CD4-positive, CD25-positive, alpha-beta regulatory T cell (primary cell): ENCODE measurements around the gene HNF1A. TPM values are rescaled to one million over a fixed set of nuclear protein-coding genes. Genes with fewer than 3 reads are reported as not detected.

Source experiments
- ATAC-seq, 2 donors: fragments of 150-1000 bp; cut with Tn5 transposase; one replicate each; pipeline ENCODE4 v1.10.0; 2021; ENCODE audit warnings: low read depth in 2 of 2, moderate number of reproducible peaks in 2 of 2, moderate library complexity in 1 of 2
- DNase-seq, 3 donors: peaks; one replicate each; pipeline versions ENCODE4 v3.0.0 to v3.0.0-alpha.2; 2012 to 2022; ENCODE audit warnings: mixed read lengths in 1 of 3
- H3K27ac ChIP-seq: one replicate; pipeline ENCODE4 v1.7.0; 2013; ENCODE audit warnings: mild to moderate bottlenecking, low read length; ENCODE audit not compliant: insufficient read depth, poor library complexity, severe bottlenecking
- H3K27me3 ChIP-seq: one replicate; pipeline ENCODE4 v1.7.0; 2013; ENCODE audit warnings: low read length; ENCODE audit not compliant: control insufficient read depth, insufficient read depth
- H3K36me3 ChIP-seq: one replicate; pipeline ENCODE4 v1.7.0; 2013; ENCODE audit warnings: mild to moderate bottlenecking, low read length, moderate library complexity; ENCODE audit not compliant: control insufficient read depth, insufficient read depth
- H3K4me1 ChIP-seq: 2 replicates; pipeline ENCODE4 v1.7.0; 2013; ENCODE audit warnings: mild to moderate bottlenecking, low read length; ENCODE audit not compliant: insufficient read depth, control insufficient read depth, poor library complexity, severe bottlenecking
- H3K4me3 ChIP-seq: one replicate; pipeline ENCODE4 v1.7.0; 2013; ENCODE audit warnings: low read depth, mild to moderate bottlenecking, low read length, moderate library complexity
- H3K9me3 ChIP-seq, 2 experiments: 1 replicate in 1 of 2; 2 replicates in 1 of 2; pipeline ENCODE4 v1.7.0; 2013; ENCODE audit warnings: low read length in 2 of 2, mild to moderate bottlenecking in 1 of 2, moderate library complexity in 1 of 2; ENCODE audit not compliant: control insufficient read depth in 2 of 2
- H3K27ac Mint-ChIP-seq, 3 donors: one replicate each; pipeline ENCODE4 v1.8.0; 2020 to 2022; ENCODE audit warnings: mild to moderate bottlenecking in 3 of 3, mixed read lengths in 3 of 3, moderate library complexity in 2 of 3
- H3K27me3 Mint-ChIP-seq: one replicate; pipeline ENCODE4 v1.8.0; 2022; ENCODE audit warnings: mild to moderate bottlenecking, mixed read lengths
- H3K36me3 Mint-ChIP-seq: one replicate; pipeline ENCODE4 v1.8.0; 2020; ENCODE audit warnings: mixed read lengths
- H3K4me1 Mint-ChIP-seq, 4 donors: one replicate each; pipeline ENCODE4 v1.8.0; 2020 to 2022; ENCODE audit warnings: mixed read lengths in 4 of 4, mild to moderate bottlenecking in 1 of 4
- H3K4me3 Mint-ChIP-seq, 4 donors: one replicate each; pipeline ENCODE4 v1.8.0; 2020 to 2022; ENCODE audit warnings: mild to moderate bottlenecking in 4 of 4, mixed read lengths in 4 of 4, moderate library complexity in 3 of 4
- H3K9me3 Mint-ChIP-seq, 7 donors: one replicate each; pipeline ENCODE4 v1.8.0; 2020 to 2022; ENCODE audit warnings: mixed read lengths in 7 of 7, mild to moderate bottlenecking in 3 of 7, moderate library complexity in 2 of 7
- polyA plus RNA-seq, 4 donors: library from polyadenylated mRNA; unstranded; fragments of 300-500 nt; fragmentation: Illumina TruSeq; gene quantifications; one replicate each; pipeline ENCODE4 v1.2.3, GENCODE V29; 2021
- total RNA-seq: library from RNA; stranded (reverse); gene quantifications from one replicate; pipeline ENCODE4 v1.2.3, GENCODE V29; 2022

The HNF1A gene
- total and polyA plus RNA-seq, 5 donors from 2014 or later = not detected

DNA sequence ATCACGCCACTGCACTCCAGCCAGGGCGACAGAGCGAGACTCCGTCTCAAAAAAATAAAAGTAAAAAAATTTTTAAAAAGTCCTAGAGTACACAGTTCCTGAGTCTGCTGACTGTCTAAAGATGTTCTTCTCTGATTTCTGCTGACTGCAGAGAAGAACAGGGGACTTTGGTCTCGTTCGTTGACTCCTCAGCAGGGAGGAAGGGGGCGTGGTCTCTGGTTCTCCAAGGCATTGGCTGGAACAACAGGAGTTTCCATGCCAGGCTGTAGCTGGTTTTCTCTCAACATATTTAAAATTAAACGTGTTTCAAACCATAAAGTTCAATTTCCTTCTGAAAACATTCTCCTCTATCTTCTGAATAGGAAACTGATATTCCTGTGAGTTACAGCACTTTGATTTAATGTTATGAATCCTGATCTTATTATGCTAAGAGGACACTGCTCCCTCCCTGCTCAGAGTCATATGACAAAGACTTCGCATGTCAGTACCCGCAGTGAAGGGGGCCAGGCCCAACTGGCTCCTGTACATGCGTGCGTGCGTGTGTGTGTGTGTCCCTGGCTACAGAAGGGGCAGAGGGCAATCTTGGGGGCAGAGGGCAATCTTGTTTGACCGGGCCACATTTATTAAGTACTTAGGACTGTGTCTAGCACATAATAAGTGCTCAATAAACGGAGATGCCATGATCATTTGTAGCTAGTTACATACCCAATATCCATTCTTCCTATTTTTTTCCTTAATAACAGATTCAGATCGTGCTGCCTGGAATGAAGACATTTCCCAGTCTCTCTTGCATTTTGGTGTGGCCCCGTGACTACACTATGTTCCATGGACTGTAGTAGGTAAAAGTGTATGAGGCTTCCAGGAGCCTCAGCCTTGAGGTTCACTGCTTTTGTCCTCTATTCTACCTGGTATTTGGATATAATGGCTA is 16.5 kb upstream of the HNF1A start:
- H3K27ac ChIP-seq = no peak overlapping the region
- no peak overlapping the region for H3K4me3 ChIP-seq
- Mint-ChIP-seq H3K27me3 (peaks cover 4% of the 10 kb centered on the region), H3K36me3 (no peaks in the 10 kb centered on the region), H3K27ac (no peak overlapping the region), H3K4me3 (no peak overlapping the region), H3K9me3 (no peaks in the 10 kb centered on the region), H3K4me1 (peaks cover 0 to 12% (median 5%) of the 10 kb centered on the region in 4 donors)
- DNase-seq (no peak), ATAC-seq (no peak)
- H3K27me3 ChIP-seq = no peaks in the 10 kb centered on the region
- H3K9me3 ChIP-seq = no peaks in the 10 kb centered on the region
- no peaks in the 10 kb centered on the region for H3K36me3 ChIP-seq
- H3K4me1 ChIP-seq = peaks cover 6% of the 10 kb centered on the region

DNA sequence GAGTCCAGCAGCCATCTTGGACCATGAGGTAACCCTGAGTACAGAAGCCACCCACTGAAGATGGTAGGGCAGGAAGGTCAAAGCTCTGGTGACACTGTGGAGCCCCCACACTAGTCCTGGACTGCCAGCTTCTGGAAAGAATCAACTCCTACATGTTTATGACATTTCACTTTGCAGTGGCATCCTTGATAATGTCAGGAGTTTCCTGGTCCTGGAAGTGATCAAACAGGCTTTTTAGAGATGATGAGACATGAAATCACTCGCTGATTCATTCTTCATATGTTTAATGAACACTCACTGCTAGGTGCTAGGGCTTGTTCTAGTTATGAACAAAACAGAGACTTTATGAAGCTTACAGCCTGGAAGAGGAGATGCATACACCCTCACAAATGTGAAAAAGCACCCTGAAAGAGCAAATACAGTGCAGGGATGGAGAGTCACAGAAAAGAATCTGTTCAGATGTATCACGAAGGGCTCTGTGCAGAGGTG is 15.8 kb upstream of the HNF1A start:
- Mint-ChIP-seq H3K4me3 (no peak overlapping the region), H3K9me3 (no peaks in the 10 kb centered on the region), H3K4me1 (peaks cover 0 to 12% (median 5%) of the 10 kb centered on the region in 4 donors), H3K27ac (no peak overlapping the region), H3K36me3 (no peaks in the 10 kb centered on the region), H3K27me3 (peaks cover 9% of the 10 kb centered on the region)
- H3K4me1 ChIP-seq = peaks cover 6% of the 10 kb centered on the region
- H3K27ac ChIP-seq = no peak overlapping the region
- ATAC-seq (no peak), DNase-seq (no peak)
- H3K9me3 ChIP-seq = no peaks in the 10 kb centered on the region
- H3K36me3 ChIP-seq = no peaks in the 10 kb centered on the region
- H3K4me3 ChIP-seq = no peak overlapping the region
- H3K27me3 ChIP-seq = no peaks in the 10 kb centered on the region

DNA sequence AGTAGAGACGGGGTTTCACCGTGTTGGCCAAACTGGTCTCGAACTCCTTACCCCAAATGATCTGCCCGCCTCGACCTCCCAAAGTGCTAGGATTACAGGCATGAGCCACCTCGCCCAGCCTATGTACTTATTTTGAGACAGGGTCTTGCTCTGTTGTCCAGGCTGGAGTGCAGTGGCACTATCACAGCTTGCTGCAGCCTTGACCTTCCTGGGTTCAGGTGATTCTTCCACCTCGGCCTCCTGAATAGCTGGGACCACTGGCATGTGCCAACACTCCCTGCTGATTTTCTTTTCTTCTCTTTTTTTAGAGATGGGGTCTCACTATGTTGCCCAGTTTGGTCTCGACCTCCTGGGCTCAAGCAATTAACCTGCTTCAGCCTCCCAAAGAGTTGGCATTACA is 14.0 kb upstream of the HNF1A start:
- ATAC-seq (no peak), DNase-seq (no peak)
- H3K4me1 Mint-ChIP-seq = peaks cover 0 to 8% (median 5%) of the 10 kb centered on the region in 4 donors
- no peaks in the 10 kb centered on the region for H3K36me3 ChIP-seq
- no peak overlapping the region for H3K27ac ChIP-seq
- H3K4me3 Mint-ChIP-seq = no peak overlapping the region
- H3K27me3 Mint-ChIP-seq = peaks cover 15% of the 10 kb centered on the region
- no peak overlapping the region for H3K27ac Mint-ChIP-seq
- no peaks in the 10 kb centered on the region for H3K36me3 Mint-ChIP-seq
- H3K4me1 ChIP-seq = peaks cover 6% of the 10 kb centered on the region
- no peaks in the 10 kb centered on the region for H3K9me3 Mint-ChIP-seq
- H3K4me3 ChIP-seq = no peak overlapping the region
- no peaks in the 10 kb centered on the region for H3K27me3 ChIP-seq
- no peaks in the 10 kb centered on the region for H3K9me3 ChIP-seq

DNA sequence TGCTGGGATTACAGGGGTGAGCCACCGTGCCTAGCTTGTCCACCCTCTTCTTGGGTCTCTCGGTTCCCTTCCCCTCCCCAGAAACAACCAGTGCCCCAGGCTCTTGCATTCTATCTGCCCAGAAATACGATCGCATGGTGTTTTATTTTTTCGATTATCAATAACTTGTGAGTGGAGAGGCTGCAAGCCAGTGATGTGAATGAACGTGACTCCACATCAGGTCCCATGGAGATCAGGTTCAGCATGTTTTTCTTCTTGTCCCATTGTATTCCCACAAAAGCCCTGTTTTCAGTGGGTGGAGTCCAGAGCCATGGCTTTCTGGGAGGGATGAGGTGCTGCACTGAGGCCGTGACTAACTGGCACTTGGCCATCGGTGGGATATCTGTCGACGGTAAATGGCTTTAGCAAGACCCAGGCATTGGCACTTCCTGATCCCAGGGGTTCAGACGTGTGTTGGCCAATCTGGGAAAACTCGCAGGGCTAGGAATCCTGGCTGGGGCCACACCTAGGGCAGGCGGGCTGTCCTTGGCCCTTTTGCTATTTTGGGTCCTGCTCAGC is 12.7 kb upstream of the HNF1A start:
- Mint-ChIP-seq H3K36me3 (no peaks in the 10 kb centered on the region), H3K27me3 (peaks cover 17% of the 10 kb centered on the region), H3K9me3 (no peaks in the 10 kb centered on the region), H3K4me3 (no peak overlapping the region), H3K27ac (no peak overlapping the region), H3K4me1 (no peaks in the 10 kb centered on the region)
- no peaks in the 10 kb centered on the region for H3K27me3 ChIP-seq
- no peaks in the 10 kb centered on the region for H3K9me3 ChIP-seq
- no peaks in the 10 kb centered on the region for H3K36me3 ChIP-seq
- no peak overlapping the region for H3K4me3 ChIP-seq
- no peaks in the 10 kb centered on the region for H3K4me1 ChIP-seq
- H3K27ac ChIP-seq = no peak overlapping the region
- ATAC-seq (no peak), DNase-seq (no peak)

DNA sequence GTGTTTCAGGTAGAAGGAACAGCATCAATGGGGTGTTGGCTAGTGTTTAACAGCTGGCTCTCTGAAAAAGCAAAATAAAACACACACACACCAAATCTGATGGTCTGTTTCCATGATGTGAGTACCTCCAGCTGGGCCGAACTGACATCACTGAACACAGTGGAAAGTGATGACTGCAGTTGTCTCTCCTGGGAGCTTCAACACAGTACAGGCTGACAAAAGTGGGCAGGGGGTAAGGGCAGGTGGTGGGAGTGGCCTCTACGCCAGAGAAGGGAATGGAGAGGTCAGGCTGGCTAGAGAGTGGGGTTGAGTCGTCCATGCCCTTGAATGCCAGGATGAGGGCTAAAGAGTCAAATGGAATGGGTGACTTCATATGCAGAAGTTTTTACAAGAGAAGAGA is 8.0 kb upstream of the HNF1A start:
- Mint-ChIP-seq H3K27ac (no peak overlapping the region), H3K36me3 (no peaks in the 10 kb centered on the region), H3K27me3 (peaks cover 24% of the 10 kb centered on the region), H3K9me3 (no peaks in the 10 kb centered on the region), H3K4me1 (peaks cover 0 to 9% (median 2%) of the 10 kb centered on the region in 4 donors), H3K4me3 (no peak overlapping the region)
- Histone ChIP-seq H3K27ac (no peak overlapping the region), H3K4me1 (no peaks in the 10 kb centered on the region), H3K36me3 (no peaks in the 10 kb centered on the region), H3K27me3 (no peaks in the 10 kb centered on the region), H3K9me3 (no peaks in the 10 kb centered on the region), H3K4me3 (no peak overlapping the region)
- ATAC-seq = no peak
- DNase-seq = no peak

DNA sequence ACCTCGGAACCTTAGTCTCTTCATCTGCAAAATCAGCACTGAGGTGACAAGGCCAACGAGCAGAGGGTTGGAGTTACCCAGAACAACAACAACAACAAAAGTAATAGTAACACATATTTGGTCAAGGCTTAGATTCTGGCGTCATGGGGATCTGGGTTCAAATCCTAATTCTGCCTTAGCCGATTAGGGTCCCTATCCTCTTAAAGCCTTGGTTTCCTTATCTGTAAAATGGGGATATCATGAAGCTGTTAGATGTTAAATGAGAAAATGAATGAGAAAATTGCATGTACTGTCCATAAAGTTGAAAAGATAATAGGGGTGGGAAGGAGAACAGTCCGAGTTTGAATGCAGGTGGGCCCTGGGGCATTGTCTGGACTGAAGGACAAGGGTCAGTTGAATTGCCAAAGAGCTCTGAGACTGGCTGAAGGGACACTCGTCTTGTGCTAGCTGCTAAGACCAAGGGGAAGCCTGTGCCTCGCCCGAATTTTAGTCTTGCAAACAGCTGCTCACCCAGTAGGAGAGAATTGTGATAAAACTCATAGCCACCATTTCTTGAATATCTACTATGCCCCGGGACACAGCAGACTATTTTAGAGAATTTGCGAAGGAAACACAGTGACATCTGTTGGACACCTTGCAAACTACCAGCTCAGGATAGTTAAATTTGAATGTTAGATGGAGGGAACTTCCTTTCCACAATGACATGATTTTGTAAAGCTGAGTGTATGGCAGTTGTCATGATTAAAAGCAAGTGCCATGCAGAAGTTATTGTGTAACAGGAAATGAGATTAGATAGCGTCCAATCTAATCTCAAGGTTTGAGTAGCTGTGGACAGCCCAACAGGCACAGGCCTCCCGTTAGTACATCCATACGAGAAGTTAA is 6.8 kb upstream of the HNF1A start:
- Histone ChIP-seq H3K27me3 (no peaks in the 10 kb centered on the region), H3K36me3 (no peaks in the 10 kb centered on the region), H3K4me1 (no peaks in the 10 kb centered on the region), H3K4me3 (no peak overlapping the region), H3K9me3 (no peaks in the 10 kb centered on the region), H3K27ac (no peak overlapping the region)
- peaks cover 24% of the 10 kb centered on the region for H3K27me3 Mint-ChIP-seq
- H3K4me3 Mint-ChIP-seq = no peak overlapping the region
- ATAC-seq (peak; percentile 70 to 79), DNase-seq (peak in 2 of 3 donors; percentile 57 to 69)
- peaks cover 0 to 9% (median 2%) of the 10 kb centered on the region in 4 donors for H3K4me1 Mint-ChIP-seq
- H3K36me3 Mint-ChIP-seq = no peaks in the 10 kb centered on the region
- no peaks in the 10 kb centered on the region for H3K9me3 Mint-ChIP-seq
- peak overlapping the region in 1 of 3 donors; percentile 49 for H3K27ac Mint-ChIP-seq

DNA sequence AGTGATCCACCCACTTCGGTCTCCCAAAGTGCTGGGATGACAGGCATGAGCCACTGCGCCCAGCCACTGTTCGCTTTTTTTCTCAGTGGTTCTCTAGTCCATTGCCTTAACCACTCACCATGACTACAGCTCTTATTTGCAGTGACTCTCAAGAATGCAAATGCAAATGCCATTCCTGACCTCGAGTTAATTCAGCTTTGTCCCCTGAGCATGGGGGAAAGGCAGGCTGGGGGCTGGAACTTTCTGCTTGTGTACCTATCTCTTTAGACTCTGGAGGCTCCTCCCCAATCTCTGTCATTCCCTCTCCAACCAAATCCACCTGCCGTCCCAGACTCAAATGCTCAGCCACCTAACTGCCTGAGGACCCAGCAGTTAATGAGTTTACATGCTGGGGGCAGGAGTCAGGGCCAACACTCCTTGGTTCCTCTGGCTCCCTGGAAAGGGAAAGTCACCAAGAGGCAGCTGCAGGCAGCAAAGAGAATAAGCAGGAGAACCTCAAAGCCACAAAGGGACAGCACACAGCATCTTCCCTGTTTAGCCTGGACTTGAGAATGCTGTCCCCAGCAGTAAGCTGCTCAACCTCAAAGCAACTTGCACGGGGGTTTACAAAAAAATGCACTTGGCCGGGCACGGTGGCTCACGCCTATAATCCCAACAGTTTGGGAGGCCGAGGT is 5.3 kb upstream of the HNF1A start:
- no peak overlapping the region for H3K27ac Mint-ChIP-seq
- H3K27me3 Mint-ChIP-seq = peaks cover 17% of the 10 kb centered on the region
- peaks cover 0 to 9% (median 2%) of the 10 kb centered on the region in 4 donors for H3K4me1 Mint-ChIP-seq
- no peaks in the 10 kb centered on the region for H3K4me1 ChIP-seq
- no peaks in the 10 kb centered on the region for H3K36me3 Mint-ChIP-seq
- no peak overlapping the region for H3K4me3 ChIP-seq
- H3K27me3 ChIP-seq = no peaks in the 10 kb centered on the region
- peak overlapping the region in 1 of 4 donors; percentile 62 for H3K4me3 Mint-ChIP-seq
- ATAC-seq = no peak
- no peak overlapping the region for H3K27ac ChIP-seq
- no peaks in the 10 kb centered on the region for H3K36me3 ChIP-seq
- no peaks in the 10 kb centered on the region for H3K9me3 ChIP-seq
- no peak for DNase-seq
- no peaks in the 10 kb centered on the region for H3K9me3 Mint-ChIP-seq
